Erythroblast (primary cell): ENCODE data around the gene GUCY2C.

Source experiments
- GATA1 ChIP-seq: IDR thresholded peaks from 2 replicates; pipeline ENCODE4 v1.6.1; 2011; ENCODE audit warnings: low read depth, mild to moderate bottlenecking, control low read depth, low read length, moderate library complexity
- POLR2A ChIP-seq: IDR thresholded peaks from 2 replicates; pipeline ENCODE4 v1.6.1; 2011; ENCODE audit warnings: mild to moderate bottlenecking, low read length

DNA sequence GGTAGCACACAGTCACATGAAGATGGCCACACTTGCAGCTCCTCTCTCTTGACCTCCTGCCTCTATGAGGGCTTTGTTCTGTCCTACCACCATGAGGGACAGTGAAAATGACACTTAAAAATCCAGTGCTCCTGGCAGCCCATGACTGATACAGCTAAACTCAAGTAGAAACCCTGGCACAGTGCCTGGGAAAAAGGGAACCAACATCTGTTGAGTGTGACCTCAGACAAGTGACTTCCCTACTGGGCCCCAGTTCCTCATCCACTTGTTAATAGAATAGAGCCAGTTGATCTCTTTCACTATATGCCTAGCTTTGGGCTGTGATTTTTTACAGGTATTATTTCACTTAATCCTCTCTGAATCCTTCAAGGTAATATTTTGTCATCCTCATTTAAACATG lies 4.8 kb downstream of the GUCY2C start:
- TF ChIP-seq POLR2A (no peak), GATA1 (no peak)
